Tibial nerve (tissue), 4 donors: ENCODE data around the gene COA3. TPM values are rescaled to one million over a fixed set of nuclear protein-coding genes. Genes with fewer than 3 reads are reported as not detected.

ENCODE experiments used
- DNase-seq, 2 donors: peaks; one replicate each; pipeline ENCODE4 v3.0.0-alpha.2; 2019; ENCODE audit warnings: low spot score in 2 of 2
- H3K27ac ChIP-seq, 4 donors: fragments of 200-600 bp; sonication (generic) in 3 of 4; one replicate each; pipeline ENCODE4 v1.5.1; 2017 to 2019; ENCODE audit warnings: mild to moderate bottlenecking in 1 of 4
- H3K27me3 ChIP-seq, 2 donors: fragments of 200-600 bp; sonication (generic) in 1 of 2; one replicate each; pipeline versions ENCODE4 v1.5.1 to v1.6.0; 2017 to 2019
- H3K36me3 ChIP-seq, 3 donors: fragments of 200-600 bp; sonication (generic); one replicate each; pipeline ENCODE4 v1.5.1; 2018 to 2019
- H3K4me1 ChIP-seq, 4 donors: fragments of 200-600 bp; sonication (generic) in 3 of 4; one replicate each; pipeline ENCODE4 v1.5.1; 2017 to 2019
- H3K4me3 ChIP-seq, 4 donors: fragments of 200-600 bp; sonication (generic) in 3 of 4; one replicate each; pipeline ENCODE4 v1.5.1; 2017 to 2019; ENCODE audit warnings: mild to moderate bottlenecking in 1 of 4, moderate library complexity in 1 of 4
- H3K9me3 ChIP-seq, 4 donors: fragments of 200-600 bp; sonication (generic) in 3 of 4; one replicate each; pipeline ENCODE4 v1.5.1; 2017 to 2019
- CTCF ChIP-seq, 5 experiments: fragments of 200-600 bp in 3 of 5; fragments of 450-650 bp in 2 of 5; sonication (generic) in 3 of 5; IDR thresholded peaks; one replicate each; pipeline ENCODE4 v1.5.1; 2016 to 2019; ENCODE audit warnings: antibody characterized with exemption in 5 of 5, mild to moderate bottlenecking in 3 of 5, moderate library complexity in 2 of 5
- EP300 ChIP-seq, 2 donors: sonication (generic); formaldehyde crosslinking; IDR thresholded peaks; one replicate each; pipeline ENCODE4 v1.6.1; 2017; ENCODE audit warnings: antibody characterized with exemption in 2 of 2, mild to moderate bottlenecking in 1 of 2
- POLR2A ChIP-seq, 2 donors: fragments of 450-650 bp; IDR thresholded peaks; one replicate each; pipeline ENCODE4 v1.6.1; 2017; ENCODE audit warnings: antibody characterized with exemption in 2 of 2, mild to moderate bottlenecking in 2 of 2, moderate library complexity in 2 of 2
- WGBS, 2 donors: methylation state at CpG; one replicate each; pipeline ENCODE4 v1.1.5; 2018; 5-methylcytosine and 5-hydroxymethylcytosine counted together
- total RNA-seq, 4 donors: library from RNA; depleted of rRNA; stranded (reverse); fragments of >200 nt; gene quantifications; one replicate each; pipeline ENCODE4 v1.1.0, GENCODE V29; 2016

Gene COA3
- total RNA-seq, 4 donors from 2014 or later = 58.2 to 91.7 (median 62.6) TPM

GRCh38 chr17:42830971-42831370 is 32.5 kb upstream of the COA3 start:
- no peak overlapping the region for H3K27ac ChIP-seq
- peaks cover 0 to 33% (median 14%) of the 10 kb centered on the region in 4 donors for H3K4me1 ChIP-seq
- H3K27me3 ChIP-seq = no peaks in the 10 kb centered on the region
- no peak for DNase-seq
- peaks cover 0 to 12% (median 0%) of the 10 kb centered on the region in 3 donors for H3K36me3 ChIP-seq
- TF ChIP-seq EP300 (IDR thresholded peaks at IDR 0.05) (no peak), CTCF (IDR thresholded peaks at IDR 0.05) (no peak), POLR2A (IDR thresholded peaks at IDR 0.05) (no peak)
- no peaks in the 10 kb centered on the region for H3K9me3 ChIP-seq
- no peak overlapping the region for H3K4me3 ChIP-seq

DNA sequence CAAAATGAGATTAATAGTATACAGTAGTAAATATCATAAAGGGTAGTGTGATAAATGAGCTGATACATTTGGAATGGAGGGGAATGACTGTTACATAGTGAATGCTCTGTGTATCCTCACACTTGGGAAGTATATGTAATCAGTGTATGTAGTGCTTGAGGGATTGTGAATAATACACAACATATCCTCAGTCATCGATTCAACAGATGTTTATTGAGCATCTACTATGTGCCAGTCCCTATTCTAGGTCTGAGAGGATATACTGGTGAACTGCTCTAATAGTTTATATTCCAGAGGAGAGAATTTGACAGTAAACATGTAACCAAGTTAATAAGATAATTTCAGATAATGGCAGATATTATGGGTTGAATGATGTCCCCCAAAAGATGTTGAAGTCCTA is 29.0 kb upstream of the COA3 start:
- WGBS, 2 donors = 97% methylated on average over 1 of the region's 1 CpG
- DNase-seq = no peak
- Histone ChIP-seq H3K4me3 (no peak overlapping the region), H3K27me3 (no peaks in the 10 kb centered on the region), H3K27ac (no peak overlapping the region), H3K4me1 (peaks cover 0 to 26% (median 16%) of the 10 kb centered on the region in 4 donors), H3K9me3 (no peaks in the 10 kb centered on the region), H3K36me3 (peaks cover 0 to under 1% (median 0%) of the 10 kb centered on the region in 3 donors)
- TF ChIP-seq CTCF (IDR thresholded peaks at IDR 0.05) = no peak
- no peak for TF ChIP-seq POLR2A (IDR thresholded peaks at IDR 0.05)
- no peak for TF ChIP-seq EP300 (IDR thresholded peaks at IDR 0.05)

DNA sequence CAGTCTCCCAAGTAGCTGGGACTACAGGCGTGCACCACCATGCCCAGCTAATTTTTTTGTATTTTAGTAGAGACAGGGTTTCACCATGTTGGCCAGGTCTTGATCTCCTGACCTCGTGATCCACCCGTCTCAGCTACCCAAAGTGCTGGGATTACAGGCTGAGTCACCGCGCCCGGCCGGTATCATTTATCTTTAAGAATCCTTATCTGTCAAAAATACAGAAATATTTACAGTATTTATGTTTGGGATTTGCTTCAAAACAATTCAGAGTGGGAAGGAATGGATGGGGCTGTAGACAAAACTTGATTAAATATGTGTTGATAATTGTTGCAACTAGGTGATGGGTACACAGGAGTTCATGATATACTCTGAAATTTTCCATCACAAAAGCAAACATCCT is 22.7 kb upstream of the COA3 start:
- Histone ChIP-seq H3K4me1 (peaks cover 0 to 27% (median 14%) of the 10 kb centered on the region in 4 donors), H3K9me3 (no peaks in the 10 kb centered on the region), H3K4me3 (no peak overlapping the region), H3K27ac (no peak overlapping the region), H3K27me3 (no peaks in the 10 kb centered on the region), H3K36me3 (peaks cover 0 to 64% (median 13%) of the 10 kb centered on the region in 3 donors)
- no peak for DNase-seq
- TF ChIP-seq EP300 (IDR thresholded peaks at IDR 0.05) = no peak
- no peak for TF ChIP-seq POLR2A (IDR thresholded peaks at IDR 0.05)
- TF ChIP-seq CTCF (IDR thresholded peaks at IDR 0.05) = no peak
- WGBS, 2 donors = 90 to 93% methylated on average over 7 of the region's 7 CpGs

- no peak overlapping the region for H3K4me3 ChIP-seq
- 33 to 34% methylated on average over 2 of the region's 2 CpGs for WGBS, 2 donors
- TF ChIP-seq POLR2A (IDR thresholded peaks at IDR 0.05) (no peak), CTCF (IDR thresholded peaks at IDR 0.05) (peak; percentile 20 to 53 (median 34))
- no peaks in the 10 kb centered on the region for H3K9me3 ChIP-seq
- DNase-seq = no peak
- peaks cover 0 to 38% (median 16%) of the 10 kb centered on the region in 4 donors for H3K4me1 ChIP-seq
- H3K27ac ChIP-seq = no peak overlapping the region
- H3K27me3 ChIP-seq = no peaks in the 10 kb centered on the region
- H3K36me3 ChIP-seq = peaks cover 0 to 74% (median 13%) of the 10 kb centered on the region in 3 donors
Measured at GRCh38 chr17:42819939-42820535, 21.5 kb upstream of the COA3 start.

- no peak for TF ChIP-seq CTCF (IDR thresholded peaks at IDR 0.05)
- no peak for TF ChIP-seq POLR2A (IDR thresholded peaks at IDR 0.05)
- TF ChIP-seq EP300 (IDR thresholded peaks at IDR 0.05) = no peak
- WGBS, 2 donors = 79 to 80% methylated on average over 5 of the region's 5 CpGs
- H3K27me3 ChIP-seq = no peaks in the 10 kb centered on the region
- H3K36me3 ChIP-seq = peaks cover 0 to 89% (median 13%) of the 10 kb centered on the region in 3 donors
- H3K4me3 ChIP-seq = no peak overlapping the region
- peaks cover 0 to 45% (median 12%) of the 10 kb centered on the region in 4 donors for H3K4me1 ChIP-seq
- no peak for DNase-seq
- no peak overlapping the region for H3K27ac ChIP-seq
- H3K9me3 ChIP-seq = no peaks in the 10 kb centered on the region
Measured at GRCh38 chr17:42818379-42818778, 19.9 kb upstream of the COA3 start.
